Glomerular visceral epithelial cell (primary cell): ENCODE measurements around the gene EEF2K.
"Not testable (repeated sequence)": the region's sequence is repeated elsewhere in the genome, so short reads cannot be mapped to it uniquely, and the experiment has no call there.

Experiments
- DNase-seq: peaks from one replicate; pipeline ENCODE4 v3.0.0-alpha.2; 2016; ENCODE audit errors: extremely low spot score

Gene EEF2K

GRCh38 chr16:22206013-22206841 lies at the start of gene EEF2K:
TSS of gene EEF2K (plus strand) at chr16:22206278. CDS start at chr16:22225730, 19,452 bp downstream.
- DNase-seq = peak; percentile 96

- no peak for DNase-seq
Measured at GRCh38 chr16:22161401-22161800, 44.7 kb upstream of the EEF2K start.

GRCh38 chr16:22161999-22162655 lies 44.0 kb upstream of the EEF2K start, which contains the start of gene SDR42E2:
TSS of gene SDR42E2 (plus strand) at chr16:22162506. CDS start at chr16:22165583, 3,077 bp downstream.
- no peak for DNase-seq

GRCh38 chr16:22162656-22163009 lies 43.4 kb upstream of the EEF2K start:
- no peak for DNase-seq

- DNase-seq = no peak
Measured at GRCh38 chr16:22163806-22164205, 42.3 kb upstream of the EEF2K start.

GRCh38 chr16:22164482-22164881 lies 41.6 kb upstream of the EEF2K start:
- no peak for DNase-seq

- DNase-seq = no peak
Measured at GRCh38 chr16:22165508-22166285, 40.4 kb upstream of the EEF2K start.

- no peak for DNase-seq
Measured at GRCh38 chr16:22171953-22172352, 34.1 kb upstream of the EEF2K start.

- not testable (repeated sequence) for DNase-seq
Measured at GRCh38 chr16:22172642-22173041, 33.4 kb upstream of the EEF2K start.

GRCh38 chr16:22174642-22175041 lies 31.4 kb upstream of the EEF2K start:
- DNase-seq = no peak

- no peak for DNase-seq
Measured at GRCh38 chr16:22177968-22178930, 27.8 kb upstream of the EEF2K start.

- no peak for DNase-seq
Measured at GRCh38 chr16:22181426-22181825, 24.7 kb upstream of the EEF2K start.

GRCh38 chr16:22181843-22182242 lies 24.2 kb upstream of the EEF2K start:
- no peak for DNase-seq

GRCh38 chr16:22183335-22183734 lies 22.7 kb upstream of the EEF2K start:
- no peak for DNase-seq

- no peak for DNase-seq
Measured at GRCh38 chr16:22183901-22184614, 22.0 kb upstream of the EEF2K start.

- DNase-seq = no peak
Measured at GRCh38 chr16:22184615-22184968, 21.5 kb upstream of the EEF2K start.

- DNase-seq = no peak
Measured at GRCh38 chr16:22186517-22186916, 19.6 kb upstream of the EEF2K start.

- no peak for DNase-seq
Measured at GRCh38 chr16:22188267-22188594, 17.8 kb upstream of the EEF2K start.

- peak; percentile 90 for DNase-seq
Measured at GRCh38 chr16:22188595-22189442, 17.3 kb upstream of the EEF2K start.
